GM19328 (cell line): ENCODE data around the gene LMNTD2.

Experiments
- ATAC-seq: cut with Tn5 transposase; IDR thresholded peaks from one replicate; pipeline ENCODE4 v1.9.1; 2021; ENCODE audit warnings: mild to moderate bottlenecking, moderate library complexity; ENCODE audit not compliant: unreplicated experiment

The LMNTD2 gene, protein sequence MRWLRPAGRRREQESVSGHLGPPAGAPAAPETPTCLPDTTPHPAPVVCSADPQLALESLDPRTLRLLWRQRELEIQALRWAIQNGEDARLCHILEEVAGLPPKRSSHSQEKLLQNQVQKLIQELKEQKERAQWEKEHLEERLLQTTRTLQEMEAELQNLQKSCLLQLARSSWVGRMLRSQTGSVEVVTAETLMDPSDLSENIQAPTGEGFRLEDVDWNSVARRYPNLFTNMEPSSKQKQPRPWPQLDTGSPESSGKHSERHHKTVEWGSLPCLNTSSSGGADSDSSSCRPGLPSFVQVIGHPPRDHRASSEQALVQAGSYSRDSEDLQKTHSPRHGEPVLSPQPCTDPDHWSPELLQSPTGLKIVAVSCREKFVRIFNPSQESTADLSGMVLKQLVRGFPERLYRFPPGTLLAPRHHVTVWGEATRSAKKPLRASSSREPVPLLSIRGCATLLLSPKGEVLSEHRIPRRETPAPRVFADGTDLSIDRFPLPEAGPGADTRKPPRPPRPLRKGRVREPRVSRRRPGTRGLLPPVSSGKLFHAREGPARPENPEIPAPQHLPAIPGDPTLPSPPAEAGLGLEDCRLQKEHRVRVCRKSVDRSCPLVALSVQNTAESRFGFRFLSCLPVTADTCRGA

DNA sequence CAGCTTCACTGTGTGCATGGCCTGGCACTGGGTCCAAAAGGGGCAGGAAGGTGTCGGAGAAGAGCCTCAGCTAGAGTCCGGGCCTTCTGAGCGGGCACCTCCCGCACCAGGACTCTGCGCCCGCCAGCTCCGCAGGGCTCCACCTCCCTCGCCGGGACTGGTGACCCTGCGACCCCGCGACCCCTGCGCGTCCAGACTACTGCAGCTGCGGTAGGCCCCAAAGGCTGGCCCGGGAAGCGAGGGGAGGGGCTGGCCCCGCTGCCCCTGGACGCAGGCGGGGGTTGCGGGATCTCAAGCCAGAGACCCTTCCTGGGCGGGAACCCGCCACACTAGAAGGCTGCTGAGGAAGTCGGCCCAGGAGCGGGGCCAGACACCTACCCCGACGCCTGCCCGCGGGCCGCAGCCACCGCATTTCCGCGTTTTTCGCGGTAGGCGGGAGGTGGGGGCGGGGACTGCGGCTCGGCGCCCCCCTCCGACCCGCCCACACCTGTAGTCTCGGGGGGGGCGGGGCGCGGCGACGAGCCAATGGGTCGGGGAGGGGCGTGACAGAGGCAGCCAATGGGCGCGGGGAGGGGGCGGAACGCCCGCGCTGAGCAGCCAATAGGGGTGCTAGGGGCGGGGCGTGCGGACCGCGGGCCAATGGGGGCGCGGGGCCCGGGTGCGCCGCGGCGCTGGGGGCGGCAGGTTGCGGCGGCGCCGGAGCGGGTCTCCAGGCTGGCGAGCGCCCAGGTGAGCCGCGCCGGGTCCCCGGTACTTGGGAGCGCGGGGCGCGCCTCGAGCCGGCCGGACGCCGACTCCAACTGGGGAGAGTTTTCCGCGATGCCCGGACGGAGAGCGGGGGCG, at the start of gene LMNTD2, which contains the start of gene RASSF7:
LMNTD2 (minus strand) TSS at position 434 of the 843 bp plus-strand sequence; CDS start at position 412, 22 bp downstream.
RASSF7 (plus strand) TSS at position 666 of the 843 bp plus-strand sequence. CDS start 799 bp downstream, outside the sequence.
- ATAC-seq, result peak; percentile 86

GRCh38 chr11:609341-609811, 48.8 kb upstream of the LMNTD2 start:
- ATAC-seq, result no peak

- ATAC-seq, result no peak
Observed at GRCh38 chr11:608791-609251, 48.3 kb upstream of the LMNTD2 start.

DNA sequence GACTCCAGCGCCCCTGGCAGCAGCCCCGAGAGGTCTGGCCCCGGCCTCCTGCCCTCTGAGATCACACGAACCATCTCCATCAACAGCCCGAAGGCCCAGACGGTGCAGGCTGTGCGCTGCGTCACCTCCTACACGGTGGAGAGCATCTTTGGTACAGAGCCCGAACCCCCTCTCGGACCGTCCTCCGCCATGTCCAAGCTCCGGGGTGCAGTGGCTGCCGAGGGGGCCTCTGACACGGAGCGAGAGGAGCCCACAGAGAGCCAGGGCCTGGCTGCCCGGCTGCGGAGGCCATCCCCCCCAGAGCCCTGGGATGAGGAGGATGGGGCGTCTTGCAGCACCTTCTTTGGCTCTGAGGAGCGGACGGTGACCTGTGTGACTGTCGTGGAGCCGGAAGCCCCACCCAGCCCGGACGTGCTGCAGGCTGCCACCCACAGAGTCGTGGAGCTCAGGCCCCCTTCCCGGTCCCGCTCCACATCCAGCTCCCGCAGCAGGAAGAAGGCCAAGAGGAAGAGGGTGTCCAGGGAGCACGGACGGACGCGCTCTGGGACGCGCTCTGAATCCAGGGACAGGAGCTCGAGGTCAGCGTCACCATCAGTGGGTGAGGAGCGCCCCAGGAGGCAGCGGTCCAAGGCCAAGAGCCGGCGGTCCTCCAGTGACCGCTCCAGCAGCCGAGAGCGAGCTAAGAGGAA, 47.6 kb upstream of the LMNTD2 start:
- no peak for ATAC-seq

GRCh38 chr11:607020-607780, 46.7 kb upstream of the LMNTD2 start:
- no peak for ATAC-seq

DNA sequence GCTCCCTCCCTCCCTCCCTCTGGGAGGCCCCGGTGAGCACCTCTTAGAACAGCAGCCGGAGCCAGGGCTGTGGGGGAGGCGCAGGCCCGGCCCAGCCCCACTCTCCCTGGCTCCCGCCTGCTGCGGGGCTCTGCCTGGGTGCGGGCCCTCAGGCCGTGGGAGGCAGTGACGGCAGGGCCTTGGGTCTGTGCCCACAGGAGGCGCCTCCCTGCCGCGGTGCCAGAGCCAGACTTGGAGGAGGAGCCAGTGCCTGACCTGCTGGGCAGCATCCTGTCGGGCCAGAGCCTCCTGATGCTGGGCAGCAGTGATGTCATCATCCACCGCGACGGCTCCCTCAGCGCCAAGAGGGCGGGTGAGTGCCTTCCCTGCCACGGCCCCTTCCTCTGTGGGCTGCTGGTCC, 45.7 kb upstream of the LMNTD2 start:
- no peak for ATAC-seq

GRCh38 chr11:605286-606129, 45.0 kb upstream of the LMNTD2 start:
- no peak for ATAC-seq

- ATAC-seq, result no peak
Observed at GRCh38 chr11:603154-603553, 42.6 kb upstream of the LMNTD2 start.

DNA sequence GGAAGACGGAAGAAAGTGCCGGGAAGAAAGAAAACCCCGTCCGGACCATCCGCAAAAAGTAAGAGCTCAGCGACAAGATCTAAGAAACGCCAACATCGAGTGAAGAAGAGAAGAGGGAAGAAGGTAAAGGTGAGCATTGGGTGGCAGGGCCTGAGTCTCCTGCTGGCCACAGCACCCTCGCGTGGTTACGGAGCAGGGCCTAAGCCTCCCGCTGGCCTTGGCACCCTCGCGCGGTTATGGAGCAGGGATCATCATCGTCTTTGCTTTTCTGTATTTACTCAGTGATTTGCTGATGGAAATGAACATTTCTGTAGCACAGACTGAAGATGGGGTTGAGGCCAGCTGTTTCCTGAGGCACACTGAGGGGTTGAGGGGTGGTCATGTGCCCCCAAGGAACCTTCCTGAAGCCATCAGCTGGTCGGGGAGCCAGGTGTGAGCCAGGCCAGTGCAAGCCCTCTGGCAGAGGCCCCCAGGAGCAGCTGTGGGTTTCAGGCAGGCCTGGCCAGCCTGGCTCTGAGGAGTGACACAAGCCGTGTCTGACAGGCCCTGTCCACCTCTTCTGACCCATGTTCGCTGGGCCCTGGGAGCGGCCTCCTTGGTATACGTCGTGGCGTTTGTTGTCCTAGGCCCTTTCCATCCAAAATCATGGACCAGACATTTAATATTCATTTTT, 41.2 kb upstream of the LMNTD2 start:
- ATAC-seq, result no peak

- no peak for ATAC-seq
Observed at GRCh38 chr11:598005-598680, 37.6 kb upstream of the LMNTD2 start.

GRCh38 chr11:597166-597725, 36.7 kb upstream of the LMNTD2 start:
- no peak for ATAC-seq

DNA sequence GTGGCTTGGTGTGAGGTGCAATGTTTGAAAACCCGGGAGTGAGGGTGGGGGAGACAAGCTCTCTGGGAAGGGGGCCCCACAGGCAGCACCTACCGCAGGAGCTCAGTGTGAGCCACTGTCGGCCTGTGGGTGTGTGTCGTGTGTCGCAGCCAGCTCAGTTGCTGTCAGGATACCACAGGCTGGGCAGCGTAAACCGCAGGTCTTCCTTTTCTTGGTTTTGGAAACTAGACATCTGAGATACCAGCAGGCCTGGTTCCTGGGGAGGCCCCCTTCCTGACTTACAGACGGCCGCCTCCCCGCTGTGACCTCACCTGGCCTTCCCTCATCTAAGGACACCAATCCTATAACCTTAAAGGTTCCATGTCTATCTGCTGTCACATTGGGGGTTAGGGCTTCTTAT, 35.8 kb upstream of the LMNTD2 start:
- ATAC-seq, result no peak

- ATAC-seq, result no peak
Observed at GRCh38 chr11:595400-595799, 34.9 kb upstream of the LMNTD2 start.

DNA sequence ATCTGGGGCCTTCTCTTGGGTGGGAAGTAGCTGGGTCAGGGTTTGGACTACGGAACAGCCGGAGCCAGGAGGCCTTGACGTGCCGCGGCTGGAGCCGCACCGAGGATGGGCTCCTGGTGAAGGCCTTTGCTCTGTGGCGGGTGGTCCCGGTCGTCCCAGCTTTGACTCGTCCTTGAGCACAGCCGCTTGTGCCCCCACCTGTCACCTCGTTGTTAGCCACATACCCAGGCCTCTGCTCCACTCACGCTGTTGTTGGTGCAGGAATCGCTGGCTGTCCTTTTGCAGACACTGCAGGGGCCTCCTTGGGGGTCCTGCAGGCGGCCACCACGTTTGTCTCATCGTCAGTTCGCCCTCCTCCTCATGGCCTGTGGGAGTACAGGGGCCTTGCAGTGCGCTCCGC, 32.8 kb upstream of the LMNTD2 start:
- ATAC-seq, result no peak

GRCh38 chr11:592918-593317, 32.4 kb upstream of the LMNTD2 start:
- no peak for ATAC-seq

DNA sequence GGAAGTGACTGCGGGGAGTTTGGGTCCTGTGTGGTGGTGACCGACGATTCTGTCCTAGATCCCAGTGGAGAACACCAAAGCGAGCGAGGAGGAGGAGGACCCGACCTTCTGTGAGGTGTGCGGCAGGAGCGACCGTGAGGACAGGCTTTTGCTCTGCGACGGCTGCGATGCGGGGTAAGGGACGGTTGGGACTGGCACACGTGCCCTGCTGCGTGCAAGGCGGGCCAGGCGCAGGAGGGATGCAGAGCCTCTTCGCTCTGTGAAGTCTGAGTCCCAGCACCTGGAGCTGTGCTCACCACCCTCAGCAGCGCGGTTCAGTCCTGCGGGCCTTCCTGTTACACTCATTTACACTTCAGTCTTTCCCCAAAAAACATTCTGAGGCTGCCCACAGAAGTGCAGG, 32.0 kb upstream of the LMNTD2 start:
- ATAC-seq, result no peak

DNA sequence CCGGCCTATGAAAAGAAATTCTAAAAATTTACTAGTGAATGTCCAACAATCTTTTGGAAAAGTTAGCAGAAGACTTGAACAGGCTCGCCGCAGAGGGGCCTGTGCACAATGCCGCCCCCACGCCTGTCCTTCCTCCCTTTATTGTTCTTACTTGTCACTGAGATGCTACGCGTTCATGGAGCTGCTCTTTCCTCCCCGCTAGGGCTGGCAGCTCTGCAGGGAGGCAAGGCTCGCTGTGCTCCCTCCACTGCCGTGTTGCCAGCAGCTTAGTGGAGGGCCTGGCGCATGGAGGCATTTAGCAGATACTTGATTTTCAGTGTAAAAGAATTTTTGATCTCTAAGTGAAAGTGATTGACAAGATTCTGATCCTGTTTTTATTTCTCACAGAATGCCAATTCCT, 30.5 kb upstream of the LMNTD2 start:
- ATAC-seq, result no peak
